ENCODE data around the gene CALY. TPM values are rescaled to one million over a fixed set of nuclear protein-coding genes. Genes with fewer than 3 reads are reported as not detected.
A peak's percentile ranks its signal among the peaks of the same experiment; 100 is the strongest.

CALY gene
- total RNA-seq, 1 donor from 2014 or later: not detected

DNA sequence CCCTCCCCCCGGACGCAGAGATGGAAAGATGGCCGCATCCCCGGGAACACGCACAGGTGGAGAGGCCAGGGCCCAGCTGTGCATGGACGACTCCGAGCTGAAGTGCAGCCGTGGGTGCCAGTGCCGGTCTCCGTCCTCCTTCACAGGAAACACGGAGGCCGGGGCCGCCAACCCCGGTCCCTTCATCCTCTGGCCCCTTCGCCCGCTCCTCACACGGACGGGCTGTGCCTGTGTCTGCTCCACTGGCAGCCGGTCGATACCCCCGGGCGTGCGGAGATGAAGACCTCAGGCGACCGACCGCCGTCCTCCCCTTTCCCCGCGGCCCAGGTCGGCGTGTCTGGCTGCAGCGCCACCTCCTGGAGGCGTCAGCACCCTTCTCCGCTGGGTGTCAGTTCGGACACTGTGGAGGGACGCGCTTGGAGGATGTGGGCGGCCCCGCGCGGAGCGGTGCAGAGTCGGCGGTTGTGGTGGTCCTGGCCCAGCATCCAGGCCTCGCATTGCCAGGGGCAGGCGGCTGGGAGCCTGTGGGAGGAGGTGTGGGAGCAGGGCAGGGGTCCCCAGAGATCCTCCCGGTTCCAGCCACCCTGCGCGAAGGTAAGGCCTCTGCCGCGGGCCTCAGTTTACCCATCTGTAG lies 18.1 kb downstream of the CALY start:
- H3K9me3 Mint-ChIP-seq: peaks cover 8% of the 10 kb centered on the region
- peaks cover 13% of the 10 kb centered on the region for H3K4me1 Mint-ChIP-seq
- H3K27me3 Mint-ChIP-seq: peaks cover 24% of the 10 kb centered on the region
- DNase-seq: peak; percentile 69
- H3K36me3 Mint-ChIP-seq (ENCODE audit: low read depth): no peaks in the 10 kb centered on the region
- no peak overlapping the region for H3K27ac Mint-ChIP-seq
- intact Hi-C loops (cut with micrococcal nuclease): loop anchor here (1.0 to 2.0 kb wide), 3 partner anchors 174 to 414 kb away; no protein-coding TSS in a partner anchor
- CTCF ChIA-PET: no interaction called here
- H3K4me3 Mint-ChIP-seq: peak overlapping the region; percentile 42
- TF ChIP-seq, protein P1, sequence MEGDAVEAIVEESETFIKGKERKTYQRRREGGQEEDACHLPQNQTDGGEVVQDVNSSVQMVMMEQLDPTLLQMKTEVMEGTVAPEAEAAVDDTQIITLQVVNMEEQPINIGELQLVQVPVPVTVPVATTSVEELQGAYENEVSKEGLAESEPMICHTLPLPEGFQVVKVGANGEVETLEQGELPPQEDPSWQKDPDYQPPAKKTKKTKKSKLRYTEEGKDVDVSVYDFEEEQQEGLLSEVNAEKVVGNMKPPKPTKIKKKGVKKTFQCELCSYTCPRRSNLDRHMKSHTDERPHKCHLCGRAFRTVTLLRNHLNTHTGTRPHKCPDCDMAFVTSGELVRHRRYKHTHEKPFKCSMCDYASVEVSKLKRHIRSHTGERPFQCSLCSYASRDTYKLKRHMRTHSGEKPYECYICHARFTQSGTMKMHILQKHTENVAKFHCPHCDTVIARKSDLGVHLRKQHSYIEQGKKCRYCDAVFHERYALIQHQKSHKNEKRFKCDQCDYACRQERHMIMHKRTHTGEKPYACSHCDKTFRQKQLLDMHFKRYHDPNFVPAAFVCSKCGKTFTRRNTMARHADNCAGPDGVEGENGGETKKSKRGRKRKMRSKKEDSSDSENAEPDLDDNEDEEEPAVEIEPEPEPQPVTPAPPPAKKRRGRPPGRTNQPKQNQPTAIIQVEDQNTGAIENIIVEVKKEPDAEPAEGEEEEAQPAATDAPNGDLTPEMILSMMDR (IDR thresholded peaks at IDR 0.05): peak; percentile 22
- ATAC-seq (ENCODE audit: low read depth): peak; percentile 91
- POLR2A ChIA-PET: no interaction called here

DNA sequence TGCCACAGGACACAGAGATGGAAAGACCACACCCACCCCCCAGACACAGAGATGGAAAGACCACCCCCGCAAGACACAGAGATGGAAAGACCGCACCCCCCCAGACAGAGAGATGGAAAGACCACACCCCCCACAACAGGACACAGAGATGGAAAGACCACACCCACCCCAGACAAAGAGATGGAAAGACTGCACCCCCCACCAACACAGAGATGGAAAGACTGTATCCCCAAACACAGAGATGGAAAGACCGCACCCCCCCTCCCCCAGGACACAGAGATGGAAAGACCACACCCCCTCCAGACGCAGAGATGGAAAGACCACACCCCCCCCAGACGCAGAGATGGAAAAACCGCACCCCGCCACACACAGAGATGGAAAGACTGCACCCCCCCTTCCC lies 20.0 kb downstream of the CALY start:
- ATAC-seq (ENCODE audit: low read depth) (no peak), DNase-seq (no peak)
- CTCF ChIA-PET: no interaction called here
- H3K9me3 Mint-ChIP-seq: peaks cover 8% of the 10 kb centered on the region
- H3K4me3 Mint-ChIP-seq: no peak overlapping the region
- H3K4me1 Mint-ChIP-seq: peaks cover 13% of the 10 kb centered on the region
- H3K27me3 Mint-ChIP-seq: peaks cover 17% of the 10 kb centered on the region
- H3K27ac Mint-ChIP-seq: no peak overlapping the region
- H3K36me3 Mint-ChIP-seq (ENCODE audit: low read depth): peaks cover 14% of the 10 kb centered on the region
- intact Hi-C loops (cut with micrococcal nuclease): no loop called here
- POLR2A ChIA-PET: no interaction called here
- TF ChIP-seq, protein P1 (IDR thresholded peaks at IDR 0.05): no peak

DNA sequence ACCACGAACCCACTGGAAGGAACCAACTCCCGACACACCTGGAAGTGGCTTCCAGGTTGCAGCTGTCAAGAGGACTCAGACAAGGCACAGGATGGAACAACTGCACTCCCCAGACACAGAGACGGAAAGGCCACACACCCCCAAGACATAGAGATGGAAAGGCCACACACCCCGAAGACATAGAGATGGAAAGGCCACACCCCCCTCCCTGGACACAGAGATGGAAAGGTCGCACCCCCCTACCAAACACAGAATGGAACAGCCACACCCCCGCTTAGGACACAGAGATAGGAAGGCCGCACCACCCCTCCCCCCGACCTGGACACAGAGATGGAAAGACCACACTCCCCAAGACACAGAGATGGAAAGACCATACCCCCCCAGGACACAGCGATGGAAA lies 20.4 kb downstream of the CALY start:
- H3K27ac Mint-ChIP-seq: no peak overlapping the region
- POLR2A ChIA-PET: no interaction called here
- peaks cover 18% of the 10 kb centered on the region for H3K36me3 Mint-ChIP-seq (ENCODE audit: low read depth)
- CTCF ChIA-PET: no interaction called here
- H3K4me3 Mint-ChIP-seq: no peak overlapping the region
- ATAC-seq (ENCODE audit: low read depth) (no peak), DNase-seq (no peak)
- H3K9me3 Mint-ChIP-seq: peaks cover 8% of the 10 kb centered on the region
- intact Hi-C loops (cut with micrococcal nuclease): no loop called here
- H3K4me1 Mint-ChIP-seq: peaks cover 13% of the 10 kb centered on the region
- TF ChIP-seq, protein P1 (IDR thresholded peaks at IDR 0.05): no peak
- peaks cover 17% of the 10 kb centered on the region for H3K27me3 Mint-ChIP-seq

DNA sequence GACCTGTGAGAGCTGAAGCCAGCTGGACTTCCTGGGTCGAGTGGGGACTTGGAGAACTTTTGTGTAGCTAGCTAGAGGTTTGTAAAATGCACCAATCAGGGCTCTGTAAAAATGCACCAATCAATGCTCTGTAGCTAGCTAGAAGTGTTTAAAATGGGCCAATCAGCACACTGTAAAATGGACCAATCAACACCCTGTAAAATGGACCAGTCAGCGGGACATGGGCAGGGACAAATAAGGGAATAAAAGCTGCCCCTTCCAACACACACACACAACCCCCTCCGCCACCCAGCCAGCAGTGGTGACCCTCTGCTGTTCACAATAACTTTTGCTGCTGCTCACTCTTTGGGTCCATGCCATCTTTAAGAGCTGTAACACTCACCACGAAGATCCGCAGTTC lies 20.8 kb downstream of the CALY start:
- intact Hi-C loops (cut with micrococcal nuclease): no loop called here
- ATAC-seq (ENCODE audit: low read depth) (no peak), DNase-seq (no peak)
- ChIA-PET POLR2A (no interaction called here), CTCF (no interaction called here)
- Mint-ChIP-seq H3K36me3 (ENCODE audit: low read depth) (peaks cover 23% of the 10 kb centered on the region), H3K27me3 (peaks cover 17% of the 10 kb centered on the region), H3K27ac (no peak overlapping the region), H3K4me3 (no peak overlapping the region), H3K9me3 (peaks cover 4% of the 10 kb centered on the region), H3K4me1 (peaks cover 13% of the 10 kb centered on the region)
- TF ChIP-seq, protein P1 (IDR thresholded peaks at IDR 0.05): no peak

DNA sequence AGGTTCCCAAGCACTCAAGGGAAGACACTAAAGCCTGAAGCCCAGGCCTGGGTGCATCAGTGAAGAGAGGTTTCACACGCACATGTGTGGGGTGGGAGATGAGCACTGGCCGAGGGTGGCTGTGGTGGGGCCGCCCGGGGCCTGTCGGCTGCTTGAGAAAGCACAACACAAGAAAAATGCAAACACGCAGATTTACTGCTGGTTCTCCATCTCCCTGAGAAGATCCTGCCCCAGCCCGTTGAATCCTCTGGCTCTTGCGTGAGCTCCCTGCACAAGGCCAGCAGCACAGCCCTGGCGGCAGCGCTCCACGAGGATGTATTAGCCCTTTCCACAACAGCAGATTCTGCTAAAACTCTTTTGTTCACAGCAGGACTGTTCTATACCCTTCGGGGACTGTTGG lies 21.8 kb downstream of the CALY start:
- POLR2A ChIA-PET: interaction anchor here (0.6 to 0.9 kb wide), 3 partner anchors 10 to 409 kb away, joined by 5 to 16 read pairs (median 6); no protein-coding TSS in a partner anchor
- Mint-ChIP-seq H3K4me1 (peaks cover 13% of the 10 kb centered on the region), H3K9me3 (peaks cover 3% of the 10 kb centered on the region), H3K4me3 (no peak overlapping the region), H3K27ac (no peak overlapping the region), H3K27me3 (peaks cover 12% of the 10 kb centered on the region), H3K36me3 (ENCODE audit: low read depth) (peaks cover 30% of the 10 kb centered on the region)
- TF ChIP-seq, protein P1 (IDR thresholded peaks at IDR 0.05): no peak
- CTCF ChIA-PET: interaction anchor here (0.8 to 1.3 kb wide), 4 partner anchors 12 to 293 kb away, joined by 3 to 4 read pairs (median 3); no protein-coding TSS in a partner anchor
- no peak for DNase-seq
- ATAC-seq (ENCODE audit: low read depth): no peak
- intact Hi-C loops (cut with micrococcal nuclease): loop anchor here (1.0 to 5.0 kb wide), 2 partner anchors 13 to 182 kb away; no protein-coding TSS in a partner anchor
